NOMO-1 treated with dmso at 0.1 percent for 144 hours (cell line): ENCODE data around the gene ZDHHC18.

Experiments used
- DNase-seq: peaks from one replicate; lab custom pipeline; 2025; ENCODE audit not compliant: unreplicated experiment; lab: John Stamatoyannopoulos, UW

Gene ZDHHC18

GRCh38 chr1:26826261-26827105, at the start of gene ZDHHC18:
Gene ZDHHC18 (plus strand): TSS chr1:26826688. CDS start chr1:26826805, 117 bp downstream.
- DNase-seq: peak; percentile 40

GRCh38 chr1:26779098-26779668, 47.3 kb upstream of the ZDHHC18 start:
- no peak for DNase-seq

GRCh38 chr1:26780344-26780957, 46.0 kb upstream of the ZDHHC18 start:
- DNase-seq: no peak

GRCh38 chr1:26781206-26781825, 45.2 kb upstream of the ZDHHC18 start:
- DNase-seq: no peak

- no peak for DNase-seq
These were observed 43.8 kb upstream of the ZDHHC18 start for GRCh38 chr1:26782521-26783212.

- DNase-seq: no peak
These were observed 42.9 kb upstream of the ZDHHC18 start for GRCh38 chr1:26783646-26784022.

GRCh38 chr1:26784023-26784871, 42.2 kb upstream of the ZDHHC18 start:
- no peak for DNase-seq

GRCh38 chr1:26784886-26785285, 41.6 kb upstream of the ZDHHC18 start:
- DNase-seq: no peak

GRCh38 chr1:26785611-26786436, 40.7 kb upstream of the ZDHHC18 start:
- DNase-seq: peak; percentile 55

- peak; percentile 83 for DNase-seq
These were observed 39.8 kb upstream of the ZDHHC18 start for GRCh38 chr1:26786437-26787380.

GRCh38 chr1:26787381-26787705, 39.1 kb upstream of the ZDHHC18 start:
- no peak for DNase-seq

- DNase-seq: peak; percentile 86
These were observed 38.6 kb upstream of the ZDHHC18 start, which contains the start of gene PIGV for GRCh38 chr1:26787706-26788514. Gene PIGV (plus strand): TSS chr1:26787950. CDS start chr1:26790816, 2,866 bp downstream.

- DNase-seq: no peak
These were observed 38.0 kb upstream of the ZDHHC18 start for GRCh38 chr1:26788515-26788785.

- DNase-seq: peak; percentile 81
These were observed 37.5 kb upstream of the ZDHHC18 start for GRCh38 chr1:26788836-26789611.

- no peak for DNase-seq
These were observed 36.9 kb upstream of the ZDHHC18 start for GRCh38 chr1:26789612-26789865.

GRCh38 chr1:26789931-26790330, 36.6 kb upstream of the ZDHHC18 start:
- DNase-seq: no peak

GRCh38 chr1:26790551-26790953, 35.9 kb upstream of the ZDHHC18 start:
- DNase-seq: no peak
